Spleen (tissue), 11 donors: Measurements from ENCODE around the gene CHKA. TPM values are rescaled to one million over a fixed set of nuclear protein-coding genes. Genes with fewer than 3 reads are reported as not detected.
A peak's percentile ranks its signal among the peaks of the same experiment; 100 is the strongest.

Source experiments
- DNase-seq: peaks from one replicate; pipeline ENCODE4 v3.0.0-alpha.2; 2020
- H3K27ac ChIP-seq, 8 donors: fragments of 200-600 bp; sonication (generic) in 7 of 8; 1 replicate in 4 of 8; 2 replicates in 4 of 8; pipeline versions ENCODE4 v1.5.0 to v1.8.0; 2016 to 2021; ENCODE audit warnings: inconsistent platforms in 4 of 8, mild to moderate bottlenecking in 4 of 8, moderate library complexity in 1 of 8
- H3K27me3 ChIP-seq, 7 donors: fragments of 200-600 bp; sonication (generic) in 6 of 7; replicated peaks in 1 of 7; 1 replicate in 4 of 7; 2 replicates in 3 of 7; pipeline versions ENCODE4 v1.5.0 to v1.8.0; 2016 to 2021; ENCODE audit warnings: inconsistent platforms in 3 of 7, mild to moderate bottlenecking in 1 of 7
- H3K36me3 ChIP-seq, 6 donors: fragments of 200-600 bp; sonication (generic) in 5 of 6; 1 replicate in 4 of 6; 2 replicates in 2 of 6; pipeline versions ENCODE4 v1.5.0 to v1.8.0; 2016 to 2021; ENCODE audit warnings: inconsistent platforms in 2 of 6
- H3K4me1 ChIP-seq, 6 donors: fragments of 200-600 bp; sonication (generic) in 5 of 6; 1 replicate in 3 of 6; 2 replicates in 3 of 6; pipeline versions ENCODE4 v1.5.0 to v1.8.0; 2016 to 2021; ENCODE audit warnings: inconsistent platforms in 3 of 6
- H3K4me3 ChIP-seq, 8 donors: fragments of 200-600 bp; sonication (generic) in 7 of 8; 1 replicate in 4 of 8; 2 replicates in 4 of 8; pipeline versions ENCODE4 v1.5.0 to v1.8.0; 2016 to 2021; ENCODE audit warnings: inconsistent platforms in 4 of 8, mild to moderate bottlenecking in 4 of 8, moderate library complexity in 2 of 8
- H3K9me3 ChIP-seq, 8 donors: fragments of 200-600 bp; sonication (generic) in 7 of 8; 1 replicate in 4 of 8; 2 replicates in 4 of 8; pipeline versions ENCODE4 v1.5.0 to v1.8.0; 2016 to 2021; ENCODE audit warnings: inconsistent platforms in 4 of 8
- POLR2A ChIP-seq, 3 donors: fragments of 450-650 bp; IDR thresholded peaks; one replicate each; pipeline ENCODE4 v1.5.1; 2017; ENCODE audit warnings: antibody characterized with exemption in 3 of 3, mild to moderate bottlenecking in 1 of 3
- POLR2AphosphoS5 ChIP-seq, 3 donors: sonication (generic); formaldehyde crosslinking; IDR thresholded peaks; one replicate each; pipeline ENCODE4 v1.5.1; 2017; ENCODE audit warnings: antibody characterized with exemption in 3 of 3
- WGBS, 5 donors: extraction: QIAGEN DNeasy Blood & Tissue Kit in 3 of 5; methylation state at CpG; one replicate each; pipeline versions ENCODE4 v1.1.5 to v1.1.7; 2013 to 2018; 5-methylcytosine and 5-hydroxymethylcytosine counted together
- intact Hi-C: fragments of 100-400 bp; cut with DNase I; formaldehyde crosslinking; loops from one replicate; pipeline ENCODE4 v1.15.0; 2023; ENCODE audit warnings: low total_unique reads
- polyA plus RNA-seq, 3 donors: library from polyadenylated mRNA; stranded (reverse); fragments of 200-250 nt; gene quantifications; one replicate each; pipeline ENCODE4 v1.2.1, GENCODE V29; 2013
- total RNA-seq, 7 donors: library from RNA; depleted of rRNA in 3 of 7; stranded (reverse); fragments of >200 nt in 3 of 7; fragmentation: NEBNext Ultra II Directional in 4 of 7; extraction: Animal tissue kit (Norgen Biotek cat#: 25700) in 4 of 7; gene quantifications; one replicate each; pipeline versions ENCODE4 v1.1.0 to v1.2.1, GENCODE V29; 2016 to 2021
- TF ChIP-seq, protein P1 (sequence below), 11 experiments: fragments of 200-600 bp in 7 of 11; fragments of 450-650 bp in 4 of 11; sonication (generic) in 4 of 11; IDR thresholded peaks in 8 of 11; conservative IDR thresholded peaks in 3 of 11; 1 replicate in 7 of 11; 2 replicates in 4 of 11; pipeline versions ENCODE4 v1.4.0 to v1.8.0; 2016 to 2021; ENCODE audit warnings: antibody characterized with exemption in 11 of 11, inconsistent platforms in 4 of 11, mild to moderate bottlenecking in 1 of 11
- donor health status: healthy with polysubstance abuse.
- donor health status: DM: no; HTN: no; CAD: no; lungs with moderate emphysema.
- donor health status: DM: no; HTN: no; CAD: no.
- donor health status: Bipolar disorder and iron deficiency.
- donor health status: healthy.
- donor health status: DM: no; HTN: no; CAD: no.
- donor health status: DM: yes; HTN: yes; CAD: no.

Gene CHKA
- total and polyA plus RNA-seq, 10 donors, result 19.7 to 76.1 (median 33.4) TPM

DNA sequence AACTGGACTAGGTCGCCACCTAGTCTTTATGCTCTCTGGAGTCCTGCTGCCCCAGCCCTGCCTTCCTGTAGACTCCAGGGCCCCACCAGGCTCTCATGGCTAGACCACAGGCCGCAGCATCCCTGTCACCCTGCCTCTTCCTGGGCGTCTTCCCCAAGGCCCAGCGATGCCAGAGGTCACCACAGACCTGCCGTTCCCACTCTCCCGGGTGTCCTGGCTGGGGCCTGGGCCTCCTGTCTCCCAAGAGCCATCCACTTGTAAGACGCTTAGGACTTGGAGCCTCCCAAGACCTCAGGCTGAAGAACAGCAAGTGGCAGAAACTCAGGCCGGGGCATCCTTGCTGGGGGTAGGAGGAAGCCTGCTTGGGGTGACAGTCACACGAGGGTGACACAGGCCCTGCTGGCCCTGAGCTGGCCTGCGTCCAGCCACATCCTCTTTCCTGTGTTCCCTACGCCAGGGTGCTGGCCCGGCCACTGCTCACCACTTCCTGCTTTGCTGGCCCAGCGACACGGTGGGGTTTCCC, 84.4 kb downstream of the CHKA start:
- TF ChIP-seq POLR2AphosphoS5 (IDR thresholded peaks at IDR 0.05), result peak; percentile 89 to 93 (median 92)
- TF ChIP-seq, protein P1, sequence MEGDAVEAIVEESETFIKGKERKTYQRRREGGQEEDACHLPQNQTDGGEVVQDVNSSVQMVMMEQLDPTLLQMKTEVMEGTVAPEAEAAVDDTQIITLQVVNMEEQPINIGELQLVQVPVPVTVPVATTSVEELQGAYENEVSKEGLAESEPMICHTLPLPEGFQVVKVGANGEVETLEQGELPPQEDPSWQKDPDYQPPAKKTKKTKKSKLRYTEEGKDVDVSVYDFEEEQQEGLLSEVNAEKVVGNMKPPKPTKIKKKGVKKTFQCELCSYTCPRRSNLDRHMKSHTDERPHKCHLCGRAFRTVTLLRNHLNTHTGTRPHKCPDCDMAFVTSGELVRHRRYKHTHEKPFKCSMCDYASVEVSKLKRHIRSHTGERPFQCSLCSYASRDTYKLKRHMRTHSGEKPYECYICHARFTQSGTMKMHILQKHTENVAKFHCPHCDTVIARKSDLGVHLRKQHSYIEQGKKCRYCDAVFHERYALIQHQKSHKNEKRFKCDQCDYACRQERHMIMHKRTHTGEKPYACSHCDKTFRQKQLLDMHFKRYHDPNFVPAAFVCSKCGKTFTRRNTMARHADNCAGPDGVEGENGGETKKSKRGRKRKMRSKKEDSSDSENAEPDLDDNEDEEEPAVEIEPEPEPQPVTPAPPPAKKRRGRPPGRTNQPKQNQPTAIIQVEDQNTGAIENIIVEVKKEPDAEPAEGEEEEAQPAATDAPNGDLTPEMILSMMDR (IDR thresholded peaks at IDR 0.05 in 8 of 11, conservative IDR thresholded peaks at IDR 0.05 in 3 of 11), result peak in 1 of 11 experiments; percentile 5
- peak in 1 of 3 donors; percentile 20 for TF ChIP-seq POLR2A (IDR thresholded peaks at IDR 0.05)
- Histone ChIP-seq H3K9me3 (no peaks in the 10 kb centered on the region), H3K4me1 (peaks cover 48 to 92% (median 71%) of the 10 kb centered on the region in 6 donors), H3K4me3 (peak overlapping the region in 1 of 8 donors; percentile 97), H3K36me3 (peaks cover 0 to 49% (median 19%) of the 10 kb centered on the region in 6 donors), H3K27me3 (no peaks in the 10 kb centered on the region), H3K27ac (peak overlapping the region; percentile 85 to 97 (median 92))
- WGBS, 5 donors, result 14 to 27% (median 16%) methylated on average over 11 to 14 of the region's 14 CpGs
- DNase-seq, result peak; percentile 96
- intact Hi-C loops, result no loop called here

DNA sequence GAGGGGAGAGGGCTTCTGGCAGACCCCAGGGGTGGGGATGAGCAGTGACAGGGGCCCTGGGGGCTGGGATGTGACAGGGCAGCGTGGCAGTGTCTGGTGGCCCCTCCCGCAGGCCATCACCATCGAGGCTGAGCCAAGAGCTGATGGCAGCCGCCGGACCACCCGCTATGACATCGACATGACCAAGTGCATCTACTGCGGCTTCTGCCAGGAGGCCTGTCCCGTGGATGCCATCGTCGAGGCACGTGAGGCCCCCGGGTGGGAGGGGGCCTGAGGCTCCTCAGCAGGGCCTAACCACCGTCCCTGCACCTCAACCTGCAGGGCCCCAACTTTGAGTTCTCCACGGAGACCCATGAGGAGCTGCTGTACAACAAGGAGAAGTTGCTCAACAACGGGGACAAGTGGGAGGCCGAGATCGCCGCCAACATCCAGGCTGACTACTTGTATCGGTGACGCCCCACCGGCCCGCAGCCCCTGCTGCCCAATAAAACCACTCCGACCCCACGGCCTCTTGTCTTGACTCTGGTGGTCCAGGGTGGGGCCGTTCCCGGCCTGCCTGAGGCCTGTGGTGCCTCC, 85.0 kb downstream of the CHKA start:
- 62 to 81% (median 69%) methylated on average over 17 to 27 of the region's 27 CpGs for WGBS, 5 donors

DNA sequence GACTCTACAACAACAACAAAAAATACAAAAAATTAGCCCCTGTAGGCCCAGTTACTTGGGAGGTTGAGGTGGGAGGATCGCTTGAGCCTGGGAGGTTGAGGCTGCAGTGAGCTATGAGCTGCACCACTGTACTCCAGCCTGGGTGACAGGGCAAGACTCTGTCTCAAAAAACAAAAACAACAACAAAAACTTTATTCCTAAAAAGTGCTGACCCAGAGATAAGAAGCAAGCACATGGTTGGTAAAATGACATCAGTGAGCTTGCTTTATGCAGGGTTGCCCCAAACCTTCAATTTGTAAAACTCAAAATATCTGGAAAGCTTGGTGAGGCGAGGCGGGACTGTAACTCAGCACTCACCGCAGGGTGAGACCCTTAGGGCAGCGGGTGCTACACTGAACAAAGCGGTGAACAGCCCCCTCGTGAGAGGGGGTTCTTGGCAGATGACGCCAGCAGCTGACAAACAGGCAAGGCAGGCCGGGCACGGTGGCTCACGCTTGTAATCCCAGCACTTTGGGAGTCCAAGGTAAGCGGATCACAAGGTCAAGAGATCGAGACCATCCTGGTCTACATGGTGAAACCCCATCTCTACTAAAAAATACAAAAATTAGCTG, 85.8 kb downstream of the CHKA start:
- DNase-seq, result peak; percentile 73
- WGBS, 5 donors, result 91 to 97% (median 94%) methylated on average over 13 of the region's 13 CpGs
- TF ChIP-seq, protein P1 (IDR thresholded peaks at IDR 0.05 in 8 of 11, conservative IDR thresholded peaks at IDR 0.05 in 3 of 11), result no peak
- TF ChIP-seq POLR2A (IDR thresholded peaks at IDR 0.05) (no peak), POLR2AphosphoS5 (IDR thresholded peaks at IDR 0.05) (no peak)
- no peaks in the 10 kb centered on the region for H3K9me3 ChIP-seq
- no peak overlapping the region for H3K4me3 ChIP-seq
- peak overlapping the region in 6 of 8 donors; percentile 4 to 97 (median 93) for H3K27ac ChIP-seq
- no peaks in the 10 kb centered on the region for H3K27me3 ChIP-seq
- peaks cover 0 to 40% (median 16%) of the 10 kb centered on the region in 6 donors for H3K36me3 ChIP-seq
- H3K4me1 ChIP-seq, result peaks cover 44 to 89% (median 67%) of the 10 kb centered on the region in 6 donors
- intact Hi-C loops, result no loop called here

More for the DNA sequence above, 85.0 kb downstream of the CHKA start:
- Histone ChIP-seq H3K9me3 (no peaks in the 10 kb centered on the region), H3K27ac (peak overlapping the region; percentile 85 to 97 (median 92)), H3K27me3 (no peaks in the 10 kb centered on the region), H3K4me3 (peak overlapping the region in 1 of 8 donors; percentile 97), H3K4me1 (peaks cover 50 to 92% (median 71%) of the 10 kb centered on the region in 6 donors), H3K36me3 (peaks cover 0 to 43% (median 16%) of the 10 kb centered on the region in 6 donors)
- no peak for TF ChIP-seq POLR2AphosphoS5 (IDR thresholded peaks at IDR 0.05)
- TF ChIP-seq, protein P1 (IDR thresholded peaks at IDR 0.05 in 8 of 11, conservative IDR thresholded peaks at IDR 0.05 in 3 of 11), result no peak
- TF ChIP-seq POLR2A (IDR thresholded peaks at IDR 0.05), result no peak
- DNase-seq, result peak; percentile 87
- intact Hi-C loops, result no loop called here

DNA sequence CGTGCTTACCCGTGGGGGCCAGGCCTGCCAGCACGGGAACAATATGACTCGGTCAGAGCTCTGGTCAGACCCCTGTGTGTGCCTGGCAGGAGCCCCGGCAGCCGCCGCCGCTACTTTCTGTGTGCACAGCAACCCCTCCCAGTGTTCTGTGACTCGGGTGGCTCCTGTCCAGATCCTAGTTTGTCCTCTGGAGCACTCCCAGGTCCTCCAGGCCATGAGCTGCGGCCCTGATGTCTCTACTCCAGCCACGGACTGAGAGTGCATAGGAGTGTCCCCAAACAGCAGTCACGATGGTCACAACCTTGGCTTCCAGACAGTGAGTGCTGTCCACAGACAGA, 87.5 kb downstream of the CHKA start:
- intact Hi-C loops, result no loop called here
- peak overlapping the region in 2 of 8 donors; percentile 14 to 15 for H3K27ac ChIP-seq

More for the DNA sequence above, 87.5 kb downstream of the CHKA start:
- DNase-seq, result no peak
- peaks cover 0 to 40% (median 16%) of the 10 kb centered on the region in 6 donors for H3K36me3 ChIP-seq
- no peaks in the 10 kb centered on the region for H3K9me3 ChIP-seq
- TF ChIP-seq POLR2A (IDR thresholded peaks at IDR 0.05) (no peak), POLR2AphosphoS5 (IDR thresholded peaks at IDR 0.05) (no peak)
- TF ChIP-seq, protein P1 (IDR thresholded peaks at IDR 0.05 in 8 of 11, conservative IDR thresholded peaks at IDR 0.05 in 3 of 11), result no peak
- WGBS, 5 donors, result 86 to 97% (median 95%) methylated on average over 4 to 12 of the region's 12 CpGs
- H3K27me3 ChIP-seq, result no peaks in the 10 kb centered on the region
- peaks cover 37 to 87% (median 62%) of the 10 kb centered on the region in 6 donors for H3K4me1 ChIP-seq
- H3K4me3 ChIP-seq, result no peak overlapping the region
